Parathyroid adenoma (tissue), 2 donors: ENCODE data around the gene USH2A.

Experiments used
- H2AFZ ChIP-seq: fragments of 300-600 bp; sonication (generic); one replicate; pipeline ENCODE4 v1.7.0; 2017; ENCODE audit warnings: antibody characterized with exemption, mild to moderate bottlenecking
- H3K27ac ChIP-seq: fragments of 300-600 bp; sonication (generic); one replicate; pipeline ENCODE4 v1.7.0; 2017
- H3K27me3 ChIP-seq: fragments of 300-600 bp; sonication (generic); one replicate; pipeline ENCODE4 v1.7.0; 2017; ENCODE audit warnings: low read length; ENCODE audit not compliant: control insufficient read depth, insufficient read depth
- H3K36me3 ChIP-seq: fragments of 300-600 bp; sonication (generic); one replicate; pipeline ENCODE4 v1.7.0; 2017; ENCODE audit warnings: low read length; ENCODE audit not compliant: control insufficient read depth, insufficient read depth
- H3K4me1 ChIP-seq: fragments of 300-600 bp; sonication (generic); one replicate; pipeline ENCODE4 v1.7.0; 2017; ENCODE audit warnings: control low read depth
- H3K4me2 ChIP-seq: fragments of 300-600 bp; sonication (generic); one replicate; pipeline ENCODE4 v1.7.0; 2017; ENCODE audit warnings: low read length
- H3K4me3 ChIP-seq: fragments of 300-600 bp; sonication (generic); one replicate; pipeline ENCODE4 v1.7.0; 2017; ENCODE audit warnings: low read depth, low read length
- H3K79me2 ChIP-seq: fragments of 300-600 bp; sonication (generic); one replicate; pipeline ENCODE4 v1.7.0; 2017; ENCODE audit warnings: control low read depth
- H3K9ac ChIP-seq: fragments of 300-600 bp; sonication (generic); one replicate; pipeline ENCODE4 v1.7.0; 2017; ENCODE audit warnings: mild to moderate bottlenecking
- H3K9me3 ChIP-seq: fragments of 300-600 bp; sonication (generic); one replicate; pipeline ENCODE4 v1.7.0; 2017; ENCODE audit warnings: low read length; ENCODE audit not compliant: control insufficient read depth
- TF ChIP-seq, protein P1 (sequence below): fragments of 300-600 bp; sonication (generic); IDR thresholded peaks from one replicate; pipeline ENCODE4 v1.7.0; 2017; ENCODE audit warnings: antibody characterized with exemption, mild to moderate bottlenecking
- donor health status: primary hyperparathyroidism.

USH2A gene

DNA sequence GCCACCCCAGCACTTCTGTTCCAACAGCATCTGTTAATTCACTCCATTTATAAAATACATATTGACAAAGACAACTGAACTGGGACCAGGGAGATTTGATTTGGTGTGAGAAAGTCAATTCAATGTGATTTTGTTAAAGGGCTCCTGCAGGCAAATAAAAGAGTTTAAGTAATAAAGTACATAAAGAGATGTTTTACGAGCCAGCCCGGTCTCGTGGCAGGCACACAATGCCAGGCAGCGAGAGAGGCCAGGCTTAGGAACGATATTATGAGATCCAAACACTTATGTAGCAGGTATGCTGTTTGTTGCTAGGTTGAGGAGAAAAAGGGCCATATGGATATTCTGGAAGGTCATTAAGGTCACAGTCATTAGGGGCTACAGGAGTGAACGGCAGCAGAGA, 629.1 kb downstream of the USH2A start:
- H3K36me3 ChIP-seq, result no peaks in the 10 kb centered on the region
- H3K9ac ChIP-seq, result no peak overlapping the region
- H3K4me2 ChIP-seq, result no peak overlapping the region
- TF ChIP-seq, protein P1, sequence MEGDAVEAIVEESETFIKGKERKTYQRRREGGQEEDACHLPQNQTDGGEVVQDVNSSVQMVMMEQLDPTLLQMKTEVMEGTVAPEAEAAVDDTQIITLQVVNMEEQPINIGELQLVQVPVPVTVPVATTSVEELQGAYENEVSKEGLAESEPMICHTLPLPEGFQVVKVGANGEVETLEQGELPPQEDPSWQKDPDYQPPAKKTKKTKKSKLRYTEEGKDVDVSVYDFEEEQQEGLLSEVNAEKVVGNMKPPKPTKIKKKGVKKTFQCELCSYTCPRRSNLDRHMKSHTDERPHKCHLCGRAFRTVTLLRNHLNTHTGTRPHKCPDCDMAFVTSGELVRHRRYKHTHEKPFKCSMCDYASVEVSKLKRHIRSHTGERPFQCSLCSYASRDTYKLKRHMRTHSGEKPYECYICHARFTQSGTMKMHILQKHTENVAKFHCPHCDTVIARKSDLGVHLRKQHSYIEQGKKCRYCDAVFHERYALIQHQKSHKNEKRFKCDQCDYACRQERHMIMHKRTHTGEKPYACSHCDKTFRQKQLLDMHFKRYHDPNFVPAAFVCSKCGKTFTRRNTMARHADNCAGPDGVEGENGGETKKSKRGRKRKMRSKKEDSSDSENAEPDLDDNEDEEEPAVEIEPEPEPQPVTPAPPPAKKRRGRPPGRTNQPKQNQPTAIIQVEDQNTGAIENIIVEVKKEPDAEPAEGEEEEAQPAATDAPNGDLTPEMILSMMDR, result no peak
- no peak overlapping the region for H2AFZ ChIP-seq
- H3K9me3 ChIP-seq, result no peaks in the 10 kb centered on the region
- no peak overlapping the region for H3K27ac ChIP-seq
- no peaks in the 10 kb centered on the region for H3K27me3 ChIP-seq
- no peak overlapping the region for H3K4me3 ChIP-seq
- H3K4me1 ChIP-seq, result no peaks in the 10 kb centered on the region
- H3K79me2 ChIP-seq, result no peaks in the 10 kb centered on the region

GRCh38 chr1:215793180-215793579, 630.1 kb downstream of the USH2A start:
- H3K9me3 ChIP-seq, result no peaks in the 10 kb centered on the region
- no peak overlapping the region for H3K27ac ChIP-seq
- no peak overlapping the region for H2AFZ ChIP-seq
- TF ChIP-seq, protein P1, result no peak
- no peaks in the 10 kb centered on the region for H3K36me3 ChIP-seq
- no peak overlapping the region for H3K4me2 ChIP-seq
- no peaks in the 10 kb centered on the region for H3K4me1 ChIP-seq
- no peaks in the 10 kb centered on the region for H3K79me2 ChIP-seq
- no peak overlapping the region for H3K9ac ChIP-seq
- no peak overlapping the region for H3K4me3 ChIP-seq
- no peaks in the 10 kb centered on the region for H3K27me3 ChIP-seq

DNA sequence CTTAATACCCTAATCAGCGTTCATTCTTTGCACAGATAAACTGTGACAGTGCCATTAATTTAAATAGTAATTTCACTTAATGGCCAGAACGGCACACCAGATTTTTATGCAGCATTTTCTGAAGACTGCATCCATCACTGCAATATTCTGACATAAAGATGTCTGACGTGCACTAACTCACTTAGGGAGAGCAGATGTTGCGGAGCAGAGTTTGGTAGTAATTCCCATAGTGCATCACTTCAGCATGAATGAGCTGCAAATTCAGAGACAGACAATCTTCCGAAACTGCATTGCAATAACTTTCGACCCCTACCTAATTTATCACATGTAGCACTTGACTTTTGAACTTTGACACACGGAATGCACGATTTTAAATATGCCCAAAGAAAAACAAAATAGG, 630.8 kb downstream of the USH2A start:
- Histone ChIP-seq H3K27me3 (no peaks in the 10 kb centered on the region), H2AFZ (no peak overlapping the region), H3K4me2 (no peak overlapping the region), H3K36me3 (no peaks in the 10 kb centered on the region), H3K9ac (no peak overlapping the region), H3K27ac (no peak overlapping the region), H3K79me2 (no peaks in the 10 kb centered on the region), H3K4me1 (no peaks in the 10 kb centered on the region), H3K4me3 (no peak overlapping the region), H3K9me3 (no peaks in the 10 kb centered on the region)
- TF ChIP-seq, protein P1, result no peak

DNA sequence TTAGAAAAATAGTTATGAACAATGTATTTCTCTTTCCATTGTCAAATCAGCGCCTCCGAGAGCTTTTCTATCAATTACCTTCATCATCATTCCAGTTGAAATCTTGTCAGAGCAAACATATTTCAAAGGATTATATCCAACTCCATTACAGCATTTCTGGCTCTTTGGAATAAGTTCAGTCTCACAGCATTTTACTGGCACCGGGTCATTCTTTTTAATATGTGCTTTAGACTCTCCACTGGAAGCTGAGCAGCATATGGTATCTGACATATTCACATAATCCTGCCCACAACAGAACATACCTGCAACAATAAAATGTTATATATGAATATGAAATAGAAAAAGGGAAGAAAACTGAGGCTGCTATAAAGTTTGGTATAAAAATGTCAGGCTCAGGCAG, 633.3 kb downstream of the USH2A start:
- Histone ChIP-seq H3K79me2 (no peaks in the 10 kb centered on the region), H3K4me2 (no peak overlapping the region), H3K9me3 (no peaks in the 10 kb centered on the region), H3K27me3 (no peaks in the 10 kb centered on the region), H3K27ac (no peak overlapping the region), H3K9ac (no peak overlapping the region), H2AFZ (no peak overlapping the region), H3K36me3 (no peaks in the 10 kb centered on the region), H3K4me1 (no peaks in the 10 kb centered on the region), H3K4me3 (no peak overlapping the region)
- TF ChIP-seq, protein P1, result no peak

DNA sequence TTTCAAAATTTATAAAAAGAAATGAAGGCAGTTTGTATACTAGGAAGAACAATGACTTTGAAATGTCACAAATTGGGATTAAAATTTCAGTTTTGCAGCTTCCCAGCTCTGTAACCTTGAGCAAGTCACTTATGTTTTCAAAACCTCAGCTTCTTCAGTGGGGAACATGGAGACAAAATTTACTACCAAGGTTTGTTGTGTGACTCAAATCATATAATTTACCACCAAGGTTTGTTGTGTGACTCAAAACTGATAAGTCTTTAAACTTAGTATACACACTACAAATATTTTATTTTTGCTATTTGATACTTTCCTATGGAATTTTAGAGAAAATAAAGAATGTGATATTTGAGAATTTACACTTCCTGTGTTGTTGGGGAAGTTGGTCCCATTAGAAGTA, 636.3 kb downstream of the USH2A start:
- H3K4me1 ChIP-seq, result no peaks in the 10 kb centered on the region
- H3K36me3 ChIP-seq, result no peaks in the 10 kb centered on the region
- H3K4me3 ChIP-seq, result no peak overlapping the region
- H3K9ac ChIP-seq, result no peak overlapping the region
- H2AFZ ChIP-seq, result no peak overlapping the region
- H3K79me2 ChIP-seq, result no peaks in the 10 kb centered on the region
- no peaks in the 10 kb centered on the region for H3K9me3 ChIP-seq
- TF ChIP-seq, protein P1, result no peak
- no peak overlapping the region for H3K27ac ChIP-seq
- H3K4me2 ChIP-seq, result no peak overlapping the region
- no peaks in the 10 kb centered on the region for H3K27me3 ChIP-seq
